ENCODE measurements around the gene C4orf50. TPM values are rescaled to one million over a fixed set of nuclear protein-coding genes. Genes with fewer than 3 reads are reported as not detected.
A peak's percentile ranks its signal among the peaks of the same experiment; 100 is the strongest.

Gene C4orf50
- total and polyA plus RNA-seq, 2 of the 8 experiments (the other 6 are each of a cell fraction or from before 2014, with no cell fraction given): 0.08 to 0.22 TPM

- Histone ChIP-seq H2AK5ac (ENCODE audit: low read depth, low read length) (0 out of 2 replicates have a peak overlapping the region, but pooled peaks have one; percentile 66), H3K36me3 (ENCODE audit: control insufficient read depth in 2 of 4, insufficient read depth in 4 of 4, low read length in 3 of 4) (no peaks in the 10 kb centered on the region), H3K23ac (ENCODE audit: insufficient read length) (no peak overlapping the region), H3K4me1 (replicated peaks in 1 of 4; ENCODE audit: control insufficient read depth in 3 of 4, insufficient read depth in 4 of 4, low read length in 3 of 4) (peaks cover 10 to 35% (median 18%) of the 10 kb centered on the region in 4 experiments; a peak in 6 of 7 replicates), H3K4ac (replicated peaks; ENCODE audit: insufficient read length, low read depth, low read length) (no peak overlapping the region), H2BK120ac (replicated peaks; ENCODE audit: low read depth, low read length) (no peak overlapping the region), H3K4me2 (ENCODE audit: insufficient read depth in 1 of 2, low read depth in 2 of 2, low read length in 2 of 2) (no peak overlapping the region), H2BK5ac (ENCODE audit: low read depth, low read length) (peak overlapping the region; percentile 12; the same call in 1 of the 2 replicates), H3K14ac (ENCODE audit: insufficient read length) (no peak overlapping the region), H4K91ac (replicated peaks; ENCODE audit: insufficient read length, low read length) (no peak overlapping the region), H4K20me1 (replicated peaks in 1 of 2; ENCODE audit: control insufficient read depth in 1 of 2, insufficient read depth in 2 of 2, low read length in 2 of 2) (no peaks in the 10 kb centered on the region), H2AFZ (ENCODE audit: low read length) (no peak overlapping the region), H3K9me3 (ENCODE audit: insufficient read depth in 2 of 2, low read depth in 1 of 2, low read length in 1 of 2) (no peaks in the 10 kb centered on the region), H2BK15ac (ENCODE audit: low read length) (no peak overlapping the region), H3K23me2 (ENCODE audit: low read depth, low read length) (no peaks in the 10 kb centered on the region; the same call in 1 of the 2 replicates), H3K56ac (replicated peaks; ENCODE audit: insufficient read length, low read depth, low read length) (no peak overlapping the region), H3K79me2 (ENCODE audit: control insufficient read depth in 1 of 2, insufficient read depth in 2 of 2, low read length in 2 of 2) (no peaks in the 10 kb centered on the region), H3K18ac (ENCODE audit: extremely low read depth, low read length) (no peak overlapping the region), H3K27ac (ENCODE audit: low read depth, low read length) (no peak overlapping the region), H2BK20ac (ENCODE audit: low read length) (0 out of 2 replicates have a peak overlapping the region, but pooled peaks have one; percentile 91), H2BK12ac (ENCODE audit: low read depth, low read length) (0 out of 2 replicates have a peak overlapping the region, but pooled peaks have one; percentile 41), H3K9ac (replicated peaks in 1 of 4; ENCODE audit: extremely low read depth in 1 of 4, low read depth in 3 of 4, low read length in 3 of 4) (no peak overlapping the region), H4K8ac (ENCODE audit: extremely low read depth, insufficient read depth, low read length) (no peak overlapping the region), H3K27me3 (replicated peaks in 1 of 4; ENCODE audit: control insufficient read depth in 3 of 4, extremely low read depth in 1 of 4, insufficient read depth in 3 of 4, low read length in 3 of 4) (peaks cover 0 to 33% (median 24%) of the 10 kb centered on the region in 4 experiments; a peak in 6 of 7 replicates), H3K79me1 (ENCODE audit: low read depth, low read length) (no peaks in the 10 kb centered on the region), H3K4me3 (ENCODE audit: extremely low read depth in 1 of 4, insufficient read depth in 2 of 4, low read depth in 3 of 4, low read length in 4 of 4) (no peak overlapping the region), H4K5ac (ENCODE audit: insufficient read length, low read depth, low read length) (no peak overlapping the region)
- FAIRE-seq: no peak
- 88% methylated on average over 3 of the region's 3 CpGs; no CpG with 5 or more reads in 1 of the 2 experiments for WGBS, 2 experiments (ENCODE audit: extremely low coverage in 1 of 2, insufficient coverage in 1 of 2, insufficient read length in 1 of 2, insufficient replicate concordance in 2 of 2, low coverage in 1 of 2, low lambda C conversion rate in 2 of 2, missing lambda C conversion rate in 1 of 2)
- ChIA-PET POLR2A (ENCODE audit: partially characterized antibody) (interaction anchor here (1.1 to 1.2 kb wide), 2 partner anchors 9 to 11 kb away, joined by 3 to 4 read pairs; no protein-coding TSS in a partner anchor), CTCF (ENCODE audit: partially characterized antibody) (interaction anchor here (1.0 to 1.2 kb wide), 3 partner anchors 8 to 110 kb away, joined by 3 to 4 read pairs (median 3); no protein-coding TSS in a partner anchor)
- no peak for DNase-seq (ENCODE audit: low read depth in 1 of 2, low spot score in 2 of 2)
- TF ChIP-seq POLR2A (IDR thresholded peaks at IDR 0.05; ENCODE audit: control extremely low read depth in 1 of 2, low read depth in 2 of 2, low read length in 2 of 2) (no peak), EZH2 (IDR thresholded peaks at IDR 0.05; ENCODE audit: low read depth, low read length, severe bottlenecking) (no peak), PHF8 (conservative IDR thresholded peaks at IDR 0.05; ENCODE audit: low read depth, low read length) (no peak), BACH1 (IDR thresholded peaks at IDR 0.05; ENCODE audit: low read length) (no peak), CREB1 (IDR thresholded peaks at IDR 0.05) (no peak), YY1 (IDR thresholded peaks at IDR 0.05; ENCODE audit: low read depth, low read length) (no peak), SP4 (IDR thresholded peaks at IDR 0.05; ENCODE audit: low read length) (no peak), NRF1 (IDR thresholded peaks at IDR 0.05; ENCODE audit: low read depth, low read length) (no peak), RNF2 (IDR thresholded peaks at IDR 0.05; ENCODE audit: borderline replicate concordance, low read depth, low read length, missing control alignments, poor library complexity, severe bottlenecking) (no peak), SIN3A (conservative IDR thresholded peaks at IDR 0.05 in 1 of 2, IDR thresholded peaks at IDR 0.05 in 1 of 2; ENCODE audit: low read depth in 1 of 2, low read length in 2 of 2) (no peak)
Observed at GRCh38 chr4:5908876-5909427, 109.3 kb downstream of the C4orf50 start.

All from H1 (cell line).